GM21723 (cell line): ENCODE results near the gene ALPG.
"Not testable (repeated sequence)": the region's sequence is repeated elsewhere in the genome, so short reads cannot be mapped to it uniquely, and the experiment has no call there.

ENCODE experiments used
- ATAC-seq: cut with Tn5 transposase; IDR thresholded peaks from one replicate; pipeline ENCODE4 v1.9.1; 2021; ENCODE audit warnings: mild to moderate bottlenecking, moderate library complexity; ENCODE audit not compliant: unreplicated experiment

Gene ALPG

DNA sequence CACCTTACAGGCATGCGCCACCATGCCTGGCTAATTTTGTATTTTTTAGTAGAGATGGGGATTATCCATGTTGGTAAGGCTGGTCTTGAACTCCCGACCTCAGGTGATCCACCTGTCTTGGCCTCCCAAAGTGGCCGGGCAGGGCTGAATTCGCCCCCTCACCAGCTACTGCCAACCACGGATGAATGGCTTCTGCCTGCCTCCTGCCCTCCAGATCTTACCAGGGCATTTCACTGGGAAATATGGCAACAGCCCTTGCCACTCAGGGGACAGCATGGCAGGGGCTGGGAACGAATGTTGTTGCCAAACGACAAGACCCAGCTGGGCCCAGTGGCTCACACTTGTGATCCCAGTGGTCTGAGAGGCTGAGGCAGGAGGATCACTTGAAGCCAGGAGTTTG lies 29.9 kb upstream of the ALPG start:
- no peak for ATAC-seq

DNA sequence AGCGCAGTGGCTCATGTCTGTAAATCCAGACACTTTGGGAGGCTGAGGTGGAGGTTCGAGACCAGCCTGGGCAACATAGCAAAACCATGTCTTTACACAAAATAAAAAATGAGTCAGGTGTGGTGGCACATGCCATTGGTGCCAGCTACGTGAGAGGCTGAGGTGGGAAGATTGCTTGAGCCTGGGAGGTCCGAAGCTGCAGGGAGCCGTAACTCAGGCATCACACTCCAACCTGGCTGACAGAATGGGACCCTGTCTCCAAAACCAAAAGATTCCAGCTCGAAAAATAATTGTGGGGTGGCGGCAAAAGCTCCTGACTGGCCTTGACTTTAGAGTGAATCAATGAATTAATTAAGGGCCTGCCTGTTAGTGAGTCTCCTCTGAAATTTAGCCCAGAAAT lies 29.3 kb upstream of the ALPG start:
- ATAC-seq, result no peak

DNA sequence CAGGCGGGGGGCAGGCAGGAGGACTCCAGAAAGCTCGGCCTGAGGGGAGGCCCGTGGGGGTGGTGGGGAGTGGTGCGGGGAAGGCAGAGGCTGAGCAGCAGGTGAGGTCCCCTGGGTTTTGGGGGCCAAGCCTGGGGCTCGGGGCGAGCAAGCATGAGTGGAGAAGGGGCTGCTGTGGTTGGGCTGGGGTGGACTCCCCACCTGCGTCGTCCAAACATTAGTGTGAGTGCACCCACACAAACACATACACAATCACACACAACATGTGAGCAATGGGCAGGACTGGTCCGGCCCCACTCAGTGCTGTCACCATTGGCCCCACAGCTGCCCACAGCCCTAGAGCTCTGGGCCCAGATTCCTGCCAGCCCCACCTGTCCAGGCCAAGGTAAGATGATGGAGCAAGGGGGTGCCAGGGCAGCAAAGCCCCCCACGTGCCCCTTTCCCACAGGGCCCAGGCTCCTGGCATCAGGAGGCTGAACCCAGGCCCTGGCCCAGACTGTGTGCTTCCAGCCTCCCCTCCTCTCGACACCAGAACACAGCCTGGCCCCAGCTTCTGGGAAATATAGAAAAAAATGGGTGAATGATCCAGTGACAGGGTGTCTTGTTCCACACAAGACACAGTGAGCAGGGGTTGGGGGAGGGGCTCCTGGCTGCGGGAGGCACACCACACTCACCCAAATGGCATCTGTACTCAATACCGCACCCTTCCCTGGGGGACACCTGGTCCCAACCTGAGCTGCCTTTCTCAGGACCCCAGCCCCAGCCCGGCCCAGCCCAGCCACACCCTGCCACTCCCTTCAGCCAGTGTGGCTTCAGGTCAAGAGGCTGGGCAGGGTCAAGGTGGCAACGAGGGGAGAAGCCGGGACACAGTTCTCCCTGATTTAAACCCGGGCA lies 28.6 kb upstream of the ALPG start:
- no peak for ATAC-seq

DNA sequence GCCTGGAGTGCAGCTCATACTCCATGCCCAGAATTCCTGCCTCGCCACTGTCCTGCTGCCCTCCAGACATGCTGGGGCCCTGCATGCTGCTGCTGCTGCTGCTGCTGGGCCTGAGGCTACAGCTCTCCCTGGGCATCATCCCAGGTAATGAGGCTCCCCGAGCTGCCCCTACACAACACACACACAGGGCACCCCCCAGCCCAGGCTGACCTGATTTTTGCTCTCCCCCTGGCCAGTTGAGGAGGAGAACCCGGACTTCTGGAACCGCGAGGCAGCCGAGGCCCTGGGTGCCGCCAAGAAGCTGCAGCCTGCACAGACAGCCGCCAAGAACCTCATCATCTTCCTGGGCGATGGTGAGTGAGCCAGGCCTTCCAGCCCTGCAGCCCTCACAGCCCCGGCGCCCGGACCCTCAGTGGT lies 27.9 kb upstream of the ALPG start, which contains the start of gene ALPP:
ALPP (plus strand) TSS at position 17 of the 417 bp plus-strand sequence; CDS start at position 69, 52 bp downstream.
- ATAC-seq, result not testable (repeated sequence)

DNA sequence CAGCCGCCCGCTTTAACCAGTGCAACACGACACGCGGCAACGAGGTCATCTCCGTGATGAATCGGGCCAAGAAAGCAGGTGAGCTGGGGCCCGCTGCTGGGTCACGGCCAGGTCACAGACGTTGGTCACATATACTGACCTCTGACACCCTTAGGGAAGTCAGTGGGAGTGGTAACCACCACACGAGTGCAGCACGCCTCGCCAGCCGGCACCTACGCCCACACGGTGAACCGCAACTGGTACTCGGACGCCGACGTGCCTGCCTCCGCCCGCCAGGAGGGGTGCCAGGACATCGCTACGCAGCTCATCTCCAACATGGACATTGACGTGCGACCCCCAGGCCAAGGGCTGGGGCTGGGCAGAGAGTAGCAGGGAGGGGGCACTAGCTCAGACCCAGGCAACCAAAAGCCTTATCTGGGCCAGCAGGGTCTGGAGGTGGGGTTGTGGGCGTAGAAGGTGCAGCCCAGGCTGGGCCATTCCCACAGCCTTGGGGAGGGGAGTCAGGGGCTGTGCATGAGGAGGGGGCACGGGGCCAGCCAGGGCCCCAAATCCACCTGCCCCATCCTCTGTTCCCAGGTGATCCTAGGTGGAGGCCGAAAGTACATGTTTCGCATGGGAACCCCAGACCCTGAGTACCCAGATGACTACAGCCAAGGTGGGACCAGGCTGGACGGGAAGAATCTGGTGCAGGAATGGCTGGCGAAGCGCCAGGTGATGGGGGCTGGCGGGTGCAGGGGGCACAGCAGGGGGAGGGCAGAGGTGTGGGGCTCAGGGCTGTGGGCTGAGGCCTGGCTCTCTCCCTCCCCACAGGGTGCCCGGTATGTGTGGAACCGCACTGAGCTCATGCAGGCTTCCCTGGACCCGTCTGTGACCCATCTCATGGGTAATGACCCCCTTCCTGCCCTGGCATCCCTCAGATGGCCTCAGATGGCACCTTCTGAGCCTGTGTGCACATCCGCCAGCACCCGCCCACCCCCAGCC lies 26.7 kb upstream of the ALPG start:
- not testable (repeated sequence) for ATAC-seq

DNA sequence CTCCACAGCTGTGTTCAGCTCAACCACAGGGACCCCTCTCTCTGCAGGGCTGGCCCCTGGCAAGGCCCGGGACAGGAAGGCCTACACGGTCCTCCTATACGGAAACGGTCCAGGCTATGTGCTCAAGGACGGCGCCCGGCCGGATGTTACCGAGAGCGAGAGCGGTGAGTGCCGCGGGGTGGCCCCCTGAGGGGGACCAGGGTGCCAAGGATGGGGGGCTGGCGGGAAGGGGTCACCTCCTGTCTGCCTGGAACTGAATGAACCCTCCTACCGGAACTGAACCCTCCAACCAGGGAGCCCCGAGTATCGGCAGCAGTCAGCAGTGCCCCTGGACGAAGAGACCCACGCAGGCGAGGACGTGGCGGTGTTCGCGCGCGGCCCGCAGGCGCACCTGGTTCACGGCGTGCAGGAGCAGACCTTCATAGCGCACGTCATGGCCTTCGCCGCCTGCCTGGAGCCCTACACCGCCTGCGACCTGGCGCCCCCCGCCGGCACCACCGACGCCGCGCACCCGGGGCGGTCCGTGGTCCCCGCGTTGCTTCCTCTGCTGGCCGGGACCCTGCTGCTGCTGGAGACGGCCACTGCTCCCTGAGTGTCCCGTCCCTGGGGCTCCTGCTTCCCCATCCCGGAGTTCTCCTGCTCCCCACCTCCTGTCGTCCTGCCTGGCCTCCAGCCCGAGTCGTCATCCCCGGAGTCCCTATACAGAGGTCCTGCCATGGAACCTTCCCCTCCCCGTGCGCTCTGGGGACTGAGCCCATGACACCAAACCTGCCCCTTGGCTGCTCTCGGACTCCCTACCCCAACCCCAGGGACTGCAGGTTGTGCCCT lies 25.2 kb upstream of the ALPG start:
- ATAC-seq, result not testable (repeated sequence)

DNA sequence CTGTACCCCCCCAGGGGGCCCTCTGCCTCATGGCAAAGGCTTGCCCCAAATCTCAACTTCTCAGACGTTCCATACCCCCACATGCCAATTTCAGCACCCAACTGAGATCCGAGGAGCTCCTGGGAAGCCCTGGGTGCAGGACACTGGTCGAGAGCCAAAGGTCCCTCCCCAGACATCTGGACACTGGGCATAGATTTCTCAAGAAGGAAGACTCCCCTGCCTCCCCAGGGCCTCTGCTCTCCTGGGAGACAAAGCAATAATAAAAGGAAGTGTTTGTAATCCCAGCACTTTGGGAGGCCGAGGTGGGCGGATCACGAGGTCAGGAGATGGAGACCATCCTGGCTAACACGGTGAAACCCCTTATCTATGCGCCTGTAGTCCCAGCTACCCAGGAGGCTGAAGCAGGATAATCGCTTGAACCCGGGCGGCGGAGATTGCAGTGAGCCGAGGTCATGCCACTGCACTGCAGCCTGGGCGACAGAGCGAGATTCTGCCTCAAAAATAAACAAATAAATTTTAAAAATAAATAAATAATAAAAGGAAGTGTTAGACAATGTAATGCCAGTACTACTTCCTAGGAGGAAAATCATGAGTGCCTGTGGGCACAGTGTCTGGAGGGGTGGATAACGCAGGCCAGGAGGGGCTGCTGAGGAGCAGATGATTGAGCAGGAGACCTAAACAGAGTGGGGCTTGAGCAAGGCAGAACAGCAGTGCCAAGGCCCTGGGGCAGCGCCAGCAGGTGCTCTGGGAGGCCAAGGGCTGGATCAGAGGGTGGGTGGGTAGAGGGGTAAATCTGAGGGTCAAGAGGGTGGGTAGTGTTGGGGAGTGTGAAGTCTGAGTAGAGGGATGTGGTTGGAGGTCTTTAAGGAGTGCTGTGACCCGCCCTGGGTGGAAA lies 24.1 kb upstream of the ALPG start:
- ATAC-seq, result no peak

DNA sequence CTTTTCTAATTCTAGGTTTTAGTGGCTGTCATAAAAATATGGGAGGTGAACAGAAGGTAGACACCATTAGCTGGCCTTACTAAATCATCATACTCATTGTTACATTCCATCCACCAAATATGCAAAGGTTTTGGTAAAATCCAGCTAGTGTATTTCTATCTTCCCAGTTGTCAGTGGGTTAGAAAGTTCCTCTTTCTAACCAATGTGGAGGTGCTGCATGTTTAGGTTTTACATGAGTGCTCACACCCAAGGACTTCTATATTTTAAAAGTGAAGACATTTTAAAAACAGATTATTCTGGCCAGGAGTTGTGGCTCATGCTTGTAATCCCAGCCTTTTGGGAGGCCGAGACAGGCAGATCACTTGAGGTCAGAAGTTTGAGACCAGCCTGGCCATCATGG lies 22.2 kb upstream of the ALPG start:
- ATAC-seq, result no peak

DNA sequence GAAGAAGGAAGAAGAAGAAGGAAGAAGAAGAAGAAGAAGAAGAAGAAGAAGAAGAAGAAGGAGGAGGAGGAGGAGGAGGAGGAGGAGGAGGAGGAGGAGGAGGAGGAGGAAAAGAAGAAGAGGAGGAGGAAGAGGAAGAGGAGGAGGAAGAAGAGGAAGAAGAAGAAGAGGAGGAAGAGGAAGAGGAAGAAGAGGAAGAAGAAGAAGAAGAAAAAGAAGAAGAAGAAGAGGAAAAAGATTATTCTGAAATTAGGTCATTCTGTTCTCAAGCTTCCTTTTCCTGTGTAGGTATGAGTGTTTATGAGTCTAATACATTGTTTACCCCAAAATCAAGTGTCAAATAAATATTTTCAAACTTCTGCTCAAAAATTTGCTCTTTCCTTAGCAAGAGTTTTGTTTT lies 21.6 kb upstream of the ALPG start:
- ATAC-seq, result not testable (repeated sequence)

DNA sequence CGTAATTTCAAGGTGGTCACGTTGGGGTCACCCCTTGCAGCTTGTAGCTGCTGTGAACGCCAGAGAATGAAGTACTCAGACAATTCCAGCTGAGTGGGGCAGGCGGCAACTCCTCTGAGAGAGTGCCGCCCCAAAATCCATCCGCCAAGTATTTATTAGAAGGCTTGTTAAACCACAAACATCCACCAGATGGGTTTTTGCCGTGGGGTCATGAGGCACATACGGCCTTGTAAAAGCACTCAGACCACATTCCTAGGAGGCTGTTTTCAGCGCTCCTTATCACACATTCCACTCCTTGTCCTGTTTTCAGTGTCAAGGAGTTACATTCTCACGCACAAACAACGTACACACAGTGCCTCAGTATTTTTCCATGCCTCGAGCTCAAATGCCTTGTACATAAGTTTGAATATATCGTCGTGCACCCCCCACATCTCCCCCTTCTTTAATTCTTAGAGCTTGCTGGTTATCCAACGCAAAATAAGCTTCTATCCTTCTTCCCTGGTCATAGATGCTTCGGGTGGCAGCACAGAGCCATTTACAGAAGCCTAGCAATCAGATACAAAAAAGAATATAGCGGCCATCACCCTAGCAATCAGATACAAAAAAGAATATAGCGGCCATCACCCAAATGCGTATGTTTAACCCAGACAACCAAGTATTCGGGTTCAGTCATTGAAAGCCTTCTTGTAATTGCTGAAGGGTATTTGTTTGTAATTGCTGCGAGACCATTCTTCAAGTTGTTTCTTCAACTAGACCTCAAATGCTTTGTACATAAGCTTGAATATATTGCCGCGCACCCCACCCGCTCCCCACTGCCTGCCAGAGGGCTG lies 20.8 kb upstream of the ALPG start:
- no peak for ATAC-seq

DNA sequence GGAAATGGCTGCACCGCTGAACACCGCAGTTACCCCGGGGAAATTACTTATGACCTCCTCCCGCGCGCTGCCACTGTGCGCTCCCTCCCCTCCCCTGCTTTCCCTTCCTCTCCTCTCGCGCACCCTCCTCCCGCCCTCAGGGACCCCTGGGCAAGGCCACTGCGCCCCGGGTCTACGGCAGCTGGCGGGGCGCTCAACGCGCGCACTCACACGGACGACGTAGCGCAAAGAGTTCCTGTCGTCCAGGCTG lies 20.2 kb upstream of the ALPG start:
- no peak for ATAC-seq

DNA sequence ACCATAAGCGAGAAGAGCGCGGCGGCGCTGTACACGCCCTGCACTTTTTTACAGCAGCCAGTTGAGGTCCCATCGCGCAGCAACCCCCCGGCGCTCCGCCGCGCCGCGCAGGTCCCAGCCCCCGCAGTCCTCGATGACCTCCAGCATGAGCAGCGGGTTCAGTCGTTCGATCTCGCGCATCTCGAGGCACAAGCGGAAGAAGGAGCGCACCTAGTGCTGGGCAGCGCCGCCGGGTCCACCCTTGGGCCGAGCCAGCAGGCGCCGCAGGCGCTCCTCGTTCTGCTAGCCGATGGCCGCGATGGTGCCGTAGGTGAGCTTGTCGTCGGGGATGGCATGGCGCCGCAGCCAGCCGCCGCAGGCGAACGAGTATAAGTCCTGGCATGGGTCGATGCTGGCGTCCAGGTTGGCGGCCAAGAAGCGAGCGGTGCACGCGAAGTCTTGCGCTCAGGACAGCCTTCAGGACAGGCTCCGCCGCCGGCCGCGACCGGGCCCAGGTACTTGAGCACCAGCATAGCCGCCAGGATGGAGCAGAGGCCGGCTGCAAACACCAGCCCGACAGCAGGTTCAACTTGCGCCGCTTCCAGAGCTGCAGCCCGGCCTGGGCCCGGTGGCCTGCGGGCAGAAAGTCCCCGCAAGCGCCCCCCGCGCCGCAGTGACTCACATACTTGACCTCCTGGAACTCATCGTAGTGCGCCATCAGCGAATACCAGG lies 19.7 kb upstream of the ALPG start:
- no peak for ATAC-seq

DNA sequence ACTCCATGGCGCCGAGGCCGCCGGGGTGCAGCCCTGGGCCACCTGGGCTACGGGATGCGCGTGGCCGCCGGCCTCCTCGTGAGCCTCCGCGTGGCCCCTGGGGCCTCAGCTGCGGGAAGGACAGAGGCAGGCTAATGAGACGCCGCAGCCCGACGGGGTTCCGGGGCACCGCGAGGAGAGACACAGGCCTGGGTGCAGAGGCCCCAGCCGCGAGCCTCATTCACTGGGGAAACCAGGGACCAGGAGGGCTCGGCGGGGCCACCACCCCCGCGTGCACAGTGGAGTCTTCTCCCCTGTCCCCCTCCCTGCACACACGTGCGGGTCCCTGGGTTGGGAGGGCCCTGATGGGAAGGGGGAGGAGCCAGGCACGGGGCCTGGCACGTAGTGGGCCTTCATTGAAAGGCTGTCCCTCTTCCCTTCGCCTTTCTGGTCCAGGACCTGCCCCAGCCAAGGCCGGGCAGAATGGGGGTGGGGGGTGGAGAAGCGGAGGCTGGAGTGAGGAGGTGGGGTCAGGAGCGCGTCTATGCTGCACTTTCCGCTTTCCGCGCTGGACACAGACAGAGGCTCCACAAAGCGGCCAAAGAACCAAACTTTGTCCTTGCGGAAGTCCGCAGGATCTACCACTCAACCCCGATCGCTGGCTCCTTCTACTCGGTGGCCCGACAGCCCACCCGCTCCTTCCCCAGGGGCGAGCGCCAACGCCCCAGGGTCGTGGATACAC lies 19.0 kb upstream of the ALPG start:
- no peak for ATAC-seq

DNA sequence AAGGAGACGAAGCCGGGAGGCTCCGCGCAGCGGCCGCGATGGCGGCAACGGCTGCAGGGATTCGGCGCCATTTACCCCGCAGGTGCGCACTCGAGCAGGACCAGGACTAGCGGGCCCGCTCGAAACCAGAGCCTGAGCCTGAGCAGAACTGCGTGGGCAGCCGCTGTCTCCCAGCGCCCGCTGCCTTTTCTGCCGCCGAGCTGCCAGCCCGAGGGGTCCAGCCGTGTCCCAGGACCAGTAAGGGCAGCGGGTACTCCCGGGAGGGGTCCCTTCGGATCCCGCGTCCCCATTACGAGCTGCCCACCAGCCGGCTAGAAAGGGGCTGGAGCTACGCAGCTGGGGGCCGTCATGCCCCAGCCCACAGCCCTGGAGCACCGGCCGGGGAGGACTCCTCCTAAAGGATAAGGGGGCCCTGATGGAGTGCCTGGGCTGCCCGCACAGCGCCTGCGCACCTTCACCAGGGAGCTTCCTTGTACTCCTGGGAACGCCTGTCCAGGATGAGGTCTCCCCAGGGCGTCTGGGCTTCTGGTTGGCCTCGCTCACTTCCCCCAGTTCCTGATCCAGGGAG lies 18.2 kb upstream of the ALPG start:
- no peak for ATAC-seq

DNA sequence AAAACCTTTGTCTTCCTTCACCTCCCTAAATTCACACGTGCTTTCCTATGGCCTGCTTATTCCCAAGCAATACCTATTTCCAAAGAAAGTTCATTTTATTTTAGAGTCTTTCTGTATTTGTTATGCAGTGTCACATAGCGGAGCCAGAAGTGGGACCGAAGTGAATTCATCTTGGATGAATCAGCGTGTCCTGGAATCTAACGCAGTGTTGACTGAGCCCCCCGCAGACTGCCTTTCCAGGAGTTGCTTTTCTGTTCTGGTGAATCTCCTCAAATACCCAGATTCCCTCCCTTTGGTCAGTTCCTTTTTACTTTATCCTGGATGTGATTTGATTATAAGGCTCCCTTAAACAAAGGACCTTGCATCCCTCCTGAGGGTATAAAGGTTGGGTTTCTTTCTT lies 17.3 kb upstream of the ALPG start:
- no peak for ATAC-seq

DNA sequence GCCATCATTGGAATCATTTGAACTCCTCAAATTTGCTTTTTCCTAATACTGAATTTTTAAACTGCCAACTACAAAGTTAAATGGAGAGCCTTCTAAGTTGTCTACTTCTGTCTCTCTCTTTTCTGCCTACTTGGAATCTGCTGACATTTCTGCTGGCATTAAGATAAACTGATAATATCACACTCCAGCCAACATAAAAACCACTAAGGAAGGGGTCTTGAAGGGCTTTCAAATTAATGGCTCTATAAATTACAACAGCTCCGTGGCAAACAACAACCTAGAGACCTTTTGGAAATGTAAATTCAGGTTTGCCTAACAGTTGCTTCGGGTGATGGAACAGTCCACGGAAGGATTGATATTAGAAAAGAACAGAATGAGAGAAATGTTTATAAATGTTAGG lies 16.0 kb upstream of the ALPG start:
- no peak for ATAC-seq

DNA sequence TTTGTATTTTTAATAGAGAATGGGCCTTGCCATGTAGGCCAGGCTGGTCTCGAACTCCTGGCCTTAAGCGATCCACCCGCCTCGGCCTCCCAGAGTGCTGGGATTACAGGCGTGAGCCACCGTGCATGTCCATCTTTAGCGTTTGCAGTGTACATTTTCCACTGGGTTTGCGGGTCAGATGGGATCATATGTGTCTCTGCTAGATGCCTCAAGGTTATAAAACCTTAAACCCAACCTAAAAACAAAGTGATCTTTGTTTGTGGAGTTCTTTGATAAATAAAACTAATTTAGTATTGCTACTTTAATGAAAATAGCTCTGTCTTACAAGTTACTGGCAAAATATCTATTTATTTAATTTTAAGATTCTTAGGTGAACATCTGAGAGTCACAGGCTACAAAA lies 13.1 kb upstream of the ALPG start:
- ATAC-seq, result no peak

DNA sequence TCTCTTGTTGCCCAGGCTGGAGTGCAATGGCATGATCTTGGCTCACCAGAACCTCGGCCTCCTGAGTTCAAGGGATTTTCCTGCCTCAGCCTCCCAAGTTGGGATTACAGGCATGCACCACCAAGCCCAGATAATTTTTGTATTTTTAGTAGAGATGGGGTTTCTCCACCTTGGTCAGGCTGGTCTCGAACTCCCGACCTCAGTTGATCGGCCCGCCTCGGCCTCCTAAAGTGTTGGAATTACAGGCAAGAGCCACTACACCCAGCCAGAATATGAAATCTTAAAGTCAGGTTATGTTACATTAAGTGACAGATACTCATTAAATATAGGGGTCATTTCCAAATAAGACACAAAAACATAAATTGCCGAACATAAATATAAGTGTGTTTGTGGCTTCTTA lies 12.2 kb upstream of the ALPG start:
- not testable (repeated sequence) for ATAC-seq
